GM19397 (cell line): Measurements from ENCODE around the gene TOPORS.
"Not testable (repeated sequence)": the region's sequence is repeated elsewhere in the genome, so short reads cannot be mapped to it uniquely, and the experiment has no call there.

Experiments
- ATAC-seq: cut with Tn5 transposase; IDR thresholded peaks from one replicate; pipeline ENCODE4 v1.9.1; 2021; ENCODE audit warnings: mild to moderate bottlenecking, moderate library complexity; ENCODE audit not compliant: unreplicated experiment

The TOPORS gene

GRCh38 chr9:32570262-32570661 lies 17.9 kb upstream of the TOPORS start:
- no peak for ATAC-seq

DNA sequence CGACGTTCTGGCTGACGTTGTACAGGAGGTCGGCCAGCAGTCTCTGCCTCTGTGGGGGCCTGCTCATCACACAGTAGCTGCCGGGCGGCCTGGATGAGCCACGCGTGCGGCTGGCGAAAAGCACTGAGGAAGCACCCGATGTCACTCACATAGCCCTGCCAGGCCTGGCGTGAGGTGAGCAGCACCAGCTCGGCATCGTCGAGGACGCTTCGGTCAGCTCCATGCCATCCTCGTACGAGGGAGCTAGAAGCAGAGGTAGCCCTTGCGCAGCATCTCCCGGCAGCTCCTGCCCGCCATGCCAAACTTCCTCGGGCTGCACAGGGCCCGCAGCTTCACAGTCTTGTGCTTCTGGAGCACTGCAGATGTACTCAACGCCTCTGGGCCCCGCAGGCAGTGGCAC lies 14.4 kb upstream of the TOPORS start:
- no peak for ATAC-seq

- no peak for ATAC-seq
Measured at GRCh38 chr9:32565967-32566366, 13.6 kb upstream of the TOPORS start.

DNA sequence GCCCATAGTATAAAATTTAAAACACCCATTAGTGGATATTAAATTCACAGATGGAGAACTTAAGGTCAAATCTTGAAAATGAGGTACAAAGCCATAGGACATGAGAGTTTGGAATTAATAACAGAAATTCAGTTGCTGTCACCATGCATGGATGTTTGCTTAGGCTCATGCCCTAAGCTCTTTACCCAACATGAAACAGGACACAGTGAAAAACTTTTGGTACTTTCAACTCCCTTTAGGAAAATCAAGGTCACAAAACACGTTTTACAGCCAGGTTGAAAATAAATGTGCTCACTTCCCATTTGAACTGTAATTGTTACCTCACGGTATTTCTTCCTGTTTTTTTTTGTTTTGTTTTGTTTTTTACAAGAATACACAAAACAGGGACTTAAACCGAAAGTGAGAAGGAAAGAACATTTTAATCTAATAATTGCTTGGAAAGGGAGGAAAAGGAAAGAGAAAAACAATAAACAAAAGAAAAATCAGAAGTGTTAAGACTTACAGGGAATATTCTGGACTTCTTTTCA lies 6.1 kb upstream of the TOPORS start:
- no peak for ATAC-seq

DNA sequence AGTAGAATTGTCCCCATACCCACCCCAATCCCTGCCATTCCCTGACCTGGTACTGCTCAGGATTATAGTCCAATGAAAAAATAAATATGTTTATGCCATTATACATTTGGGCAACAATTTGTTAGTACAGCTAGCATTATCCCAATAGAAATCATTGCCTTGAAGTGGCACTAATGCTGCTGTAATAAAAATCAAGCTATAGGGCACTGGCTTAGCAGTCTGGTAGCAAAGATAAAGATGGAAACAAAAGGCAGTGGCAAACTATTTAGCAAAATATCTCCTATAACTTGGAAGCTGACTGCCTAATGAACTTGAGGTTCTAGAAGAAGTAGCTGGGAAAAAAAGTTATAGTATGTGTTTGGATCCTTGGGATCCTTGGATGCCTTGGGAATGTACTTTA lies 2.2 kb upstream of the TOPORS start:
- no peak for ATAC-seq

- ATAC-seq = no peak
Measured at GRCh38 chr9:32554107-32554506, 1.7 kb upstream of the TOPORS start.

- ATAC-seq = no peak
Measured at GRCh38 chr9:32551276-32552051, 922 bp downstream of the TOPORS start.

GRCh38 chr9:32550562-32551275 lies 1.7 kb downstream of the TOPORS start:
- ATAC-seq = peak; percentile 75

GRCh38 chr9:32550150-32550561 lies 2.2 kb downstream of the TOPORS start:
- no peak for ATAC-seq

- not testable (repeated sequence) for ATAC-seq
Measured at GRCh38 chr9:32548213-32548612, 4.2 kb downstream of the TOPORS start.

GRCh38 chr9:32545884-32546283 lies 6.5 kb downstream of the TOPORS start:
- no peak for ATAC-seq

GRCh38 chr9:32543047-32543446 lies 9.3 kb downstream of the TOPORS start:
- ATAC-seq = no peak

- no peak for ATAC-seq
Measured at GRCh38 chr9:32533816-32534215, 18.6 kb downstream of the TOPORS start.

DNA sequence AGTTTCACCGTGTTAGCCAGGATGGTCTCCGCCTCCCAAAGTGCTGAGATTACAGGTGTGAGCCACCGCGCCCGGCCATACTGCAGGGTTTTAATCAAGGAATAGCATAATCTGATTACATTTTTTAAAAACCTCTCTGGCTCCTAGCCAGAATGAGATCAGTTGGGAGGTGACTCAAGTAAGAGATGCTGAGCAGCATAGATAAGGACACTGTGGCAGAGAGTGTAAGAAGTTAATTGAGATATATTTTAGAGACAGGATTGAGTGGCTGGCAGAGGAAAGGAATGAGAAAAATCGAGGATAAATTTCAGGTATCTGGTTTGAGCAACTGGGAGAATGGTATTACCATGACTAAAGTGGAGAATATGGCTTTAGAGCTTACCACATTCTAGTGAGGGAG lies 19.1 kb downstream of the TOPORS start:
- no peak for ATAC-seq

DNA sequence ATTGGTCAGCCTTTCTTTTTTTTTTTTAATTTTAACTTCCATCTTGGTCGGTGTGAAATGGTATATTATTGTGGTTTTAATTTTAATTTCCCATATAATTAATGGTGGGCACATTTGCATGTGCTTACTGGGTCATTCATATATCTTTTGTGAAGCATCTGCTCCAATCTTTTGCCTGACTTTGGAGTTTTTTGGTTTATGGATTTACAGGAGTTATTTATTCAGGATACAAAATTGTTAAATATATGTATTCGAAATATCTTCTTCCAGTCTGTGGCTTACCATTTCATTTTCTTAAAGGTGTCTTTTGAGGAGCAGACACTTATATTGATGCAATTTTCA lies 25.7 kb downstream of the TOPORS start:
- ATAC-seq = no peak

GRCh38 chr9:32526041-32526706 lies 26.2 kb downstream of the TOPORS start, which contains the start of gene RIGI:
Gene RIGI (minus strand): TSS chr9:32526196. CDS start chr9:32526166, 30 bp downstream.
- ATAC-seq = peak; percentile 71

DNA sequence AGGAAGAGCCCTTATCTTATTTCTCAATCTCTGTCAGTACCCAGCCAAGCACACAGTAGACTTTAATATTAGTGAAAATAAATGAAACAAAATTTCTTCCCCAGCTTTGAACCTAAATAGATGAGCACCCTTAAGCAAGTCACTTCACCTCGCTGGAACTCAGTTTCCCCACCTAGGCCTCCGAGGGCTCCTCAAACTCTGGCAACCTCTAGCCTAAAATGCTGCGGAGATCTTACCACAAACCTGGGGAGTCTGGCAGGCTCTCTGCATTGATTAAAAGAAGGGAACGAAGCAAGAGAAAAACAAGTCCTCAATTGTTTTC lies 26.7 kb downstream of the TOPORS start:
- ATAC-seq = no peak

GRCh38 chr9:32524892-32525708 lies 27.3 kb downstream of the TOPORS start:
- no peak for ATAC-seq

DNA sequence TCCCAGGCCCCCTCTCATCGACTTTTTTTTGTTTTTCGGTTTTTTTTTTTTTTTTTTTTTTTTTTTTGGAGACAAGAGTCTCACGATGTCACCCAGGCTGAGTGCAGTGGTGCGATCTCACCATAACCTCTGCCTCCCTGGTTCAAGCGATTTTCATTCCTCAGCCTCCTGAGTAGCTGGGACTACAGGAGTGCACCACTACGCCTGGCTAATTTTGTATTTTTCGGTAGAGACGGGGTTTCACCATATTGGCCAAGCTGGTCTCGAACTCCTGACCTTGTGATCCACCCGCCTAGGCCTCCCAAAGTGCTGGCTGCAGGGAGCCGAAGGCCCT lies 27.9 kb downstream of the TOPORS start:
- not testable (repeated sequence) for ATAC-seq

GRCh38 chr9:32523910-32524309 lies 28.5 kb downstream of the TOPORS start:
- no peak for ATAC-seq

DNA sequence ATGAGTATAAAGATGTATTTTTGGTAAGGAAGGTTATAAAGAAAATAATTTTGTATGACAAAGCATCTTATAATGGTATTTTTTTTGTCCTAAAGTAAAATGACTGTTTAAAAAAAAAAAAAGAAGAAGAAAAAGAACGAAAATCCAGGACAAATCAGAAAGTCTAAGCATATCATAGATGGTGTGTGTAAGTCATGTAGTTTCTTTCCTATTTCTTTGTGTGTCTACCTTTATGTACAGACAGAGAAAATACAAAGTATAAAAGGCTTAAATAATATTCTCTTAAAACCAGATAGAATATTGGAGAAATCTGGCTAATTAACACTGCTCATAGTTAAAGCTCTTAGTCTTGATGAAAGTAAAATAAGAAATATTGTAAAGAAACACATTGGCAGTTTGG lies 34.1 kb downstream of the TOPORS start:
- ATAC-seq = no peak
